IMR-90 (cell line): ENCODE data around the gene IDI2. TPM values are rescaled to one million over a fixed set of nuclear protein-coding genes. Genes with fewer than 3 reads are reported as not detected.

ENCODE experiments used
- ATAC-seq: fragments of 200-7000 bp; cut with Tn5 transposase; 2 replicates; pipeline ENCODE4 v1.9.1; 2020; ENCODE audit warnings: low read depth, mild to moderate bottlenecking, moderate library complexity
- BruUV-seq: library from RNA; stranded (reverse); fragments of 400-500 nt; replicated peaks from 2 replicates; lab custom pipeline; 2021; lab: Mats Ljungman, UMichigan
- CTCF ChIA-PET: fragments of 300-600 bp; formaldehyde crosslinking; extraction: SDS; loops from one replicate; lab custom pipeline; 2021; ENCODE audit warnings: antibody characterized with exemption; lab: Yijun Ruan, JAX
- POLR2A ChIA-PET: fragments of 300-600 bp; sonication (Branson Sonifier 250); formaldehyde crosslinking; loops from one replicate; lab custom pipeline; 2022; ENCODE audit warnings: antibody characterized with exemption; ENCODE audit not compliant: unreplicated experiment; lab: Charles Lee
- DNase-seq: peaks from one replicate; pipeline ENCODE4 v3.0.0; 2013
- H2AFZ ChIP-seq: replicated peaks from 2 replicates; pipeline ENCODE3; 2013; ENCODE audit warnings: low read length, mild to moderate bottlenecking; ENCODE audit not compliant: poor library complexity
- H2AK5ac ChIP-seq: 2 replicates; pipeline ENCODE4 v1.6.1; 2013; ENCODE audit warnings: low read depth, low read length, inconsistent platforms
- H2AK9ac ChIP-seq: replicated peaks from 2 replicates; pipeline ENCODE3; 2013; ENCODE audit warnings: mild to moderate bottlenecking, low read depth, low read length, moderate library complexity; ENCODE audit not compliant: poor library complexity
- H2BK120ac ChIP-seq: 2 replicates; pipeline ENCODE4 v1.6.1; 2013; ENCODE audit warnings: low read depth, low read length, inconsistent platforms
- H2BK15ac ChIP-seq: 3 replicates; pipeline ENCODE4 v1.6.1; 2013; ENCODE audit warnings: low read depth, low read length, inconsistent platforms
- H2BK20ac ChIP-seq: 2 replicates; pipeline ENCODE4 v1.6.1; 2013; ENCODE audit warnings: low read depth, mild to moderate bottlenecking, inconsistent platforms, low read length, moderate library complexity
- H2BK5ac ChIP-seq: 2 replicates; pipeline ENCODE4 v1.6.1; 2013; ENCODE audit warnings: mild to moderate bottlenecking, low read depth, low read length, inconsistent platforms; ENCODE audit not compliant: poor library complexity, severe bottlenecking
- H3K14ac ChIP-seq: replicated peaks from 2 replicates; pipeline ENCODE4 v1.6.1; 2013; ENCODE audit warnings: low read depth, low read length, inconsistent platforms
- H3K18ac ChIP-seq: 2 replicates; pipeline ENCODE4 v1.6.1; 2013; ENCODE audit warnings: low read depth, low read length, control low read depth
- H3K23ac ChIP-seq: 2 replicates; pipeline ENCODE4 v1.6.1; 2013; ENCODE audit warnings: low read depth, low read length, inconsistent platforms
- H3K27ac ChIP-seq: 2 replicates; pipeline ENCODE4 v1.5.1; 2013; ENCODE audit warnings: mild to moderate bottlenecking, control low read depth, low read length; ENCODE audit not compliant: insufficient read depth
- H3K27me3 ChIP-seq: 2 replicates; pipeline ENCODE4 v1.6.1; 2013; ENCODE audit warnings: low read length; ENCODE audit not compliant: control insufficient read depth, insufficient read depth
- H3K36me3 ChIP-seq: 2 replicates; pipeline ENCODE4 v1.6.1; 2013; ENCODE audit warnings: low read length, mixed read lengths; ENCODE audit not compliant: control insufficient read depth, insufficient read depth
- H3K4ac ChIP-seq: 2 replicates; pipeline ENCODE4 v1.6.1; 2013; ENCODE audit warnings: low read depth, low read length, inconsistent platforms
- H3K4me1 ChIP-seq: 2 replicates; pipeline ENCODE4 v1.6.1; 2013; ENCODE audit warnings: low read length, mixed read lengths; ENCODE audit not compliant: control insufficient read depth, insufficient read depth
- H3K4me2 ChIP-seq: 2 replicates; pipeline ENCODE4 v1.6.1; 2013; ENCODE audit warnings: low read depth, mild to moderate bottlenecking, control low read depth, low read length, moderate library complexity
- H3K4me3 ChIP-seq: 2 replicates; pipeline ENCODE4 v1.5.1; 2013; ENCODE audit warnings: low read depth, mild to moderate bottlenecking, control low read depth, low read length, moderate library complexity; ENCODE audit not compliant: insufficient read depth
- H3K56ac ChIP-seq: 2 replicates; pipeline ENCODE4 v1.6.1; 2013; ENCODE audit warnings: low read length, inconsistent platforms; ENCODE audit not compliant: insufficient read depth; ENCODE audit errors: extremely low read depth
- H3K79me1 ChIP-seq, 2 experiments: 2 replicates each; pipeline ENCODE4 v1.6.1; 2013; ENCODE audit warnings: low read length in 2 of 2, inconsistent platforms in 1 of 2, low read depth in 1 of 2
- H3K9ac ChIP-seq: 2 replicates; pipeline ENCODE4 v1.6.1; 2013; ENCODE audit warnings: low read depth, low read length, control low read depth
- H3K9me1 ChIP-seq: 2 replicates; pipeline ENCODE4 v1.6.1; 2013; ENCODE audit warnings: low read length, inconsistent platforms; ENCODE audit not compliant: insufficient read depth
- H3K9me3 ChIP-seq: 2 replicates; pipeline ENCODE4 v1.6.1; 2013; ENCODE audit warnings: low read length; ENCODE audit not compliant: control insufficient read depth, insufficient read depth
- H4K20me1 ChIP-seq: 2 replicates; pipeline ENCODE4 v1.6.1; 2013; ENCODE audit warnings: low read length, inconsistent platforms; ENCODE audit not compliant: insufficient read depth
- H4K5ac ChIP-seq: 2 replicates; pipeline ENCODE4 v1.6.1; 2013; ENCODE audit warnings: mild to moderate bottlenecking, low read depth, low read length, control low read depth
- H4K8ac ChIP-seq, 2 experiments: 2 replicates each; pipeline ENCODE4 v1.6.1; 2013; ENCODE audit warnings: low read depth in 2 of 2, low read length in 2 of 2, control low read depth in 1 of 2, inconsistent platforms in 1 of 2
- H4K91ac ChIP-seq: 2 replicates; pipeline ENCODE4 v1.6.1; 2013; ENCODE audit warnings: low read depth, low read length, inconsistent platforms; ENCODE audit not compliant: insufficient read depth
- BHLHE40 ChIP-seq: fragments of 150-350 bp; IDR thresholded peaks from 2 replicates; pipeline ENCODE4 v1.6.1; 2016; ENCODE audit warnings: mild to moderate bottlenecking, low read depth, low read length
- CEBPB ChIP-seq: IDR thresholded peaks from 2 replicates; pipeline ENCODE4 v1.6.1; 2012; ENCODE audit warnings: low read depth, low read length, improper control_type of control experiment
- CHD1 ChIP-seq: IDR thresholded peaks from 2 replicates; pipeline ENCODE4 v1.6.1; 2012; ENCODE audit warnings: low read depth, low read length, improper control_type of control experiment
- FOS ChIP-seq: fragments of 150-350 bp; IDR thresholded peaks from 2 replicates; pipeline ENCODE4 v1.6.1; 2016; ENCODE audit warnings: low read depth, low read length
- MAFK ChIP-seq: IDR thresholded peaks from 2 replicates; pipeline ENCODE4 v1.6.1; 2012; ENCODE audit warnings: low read depth, low read length, improper control_type of control experiment
- MAZ ChIP-seq: IDR thresholded peaks from 2 replicates; pipeline ENCODE4 v1.6.1; 2012; ENCODE audit warnings: low read depth, mild to moderate bottlenecking, low read length, improper control_type of control experiment, moderate library complexity, borderline replicate concordance
- MXI1 ChIP-seq: IDR thresholded peaks from 2 replicates; pipeline ENCODE4 v1.6.1; 2012; ENCODE audit warnings: low read depth, mild to moderate bottlenecking, low read length, moderate library complexity, borderline replicate concordance
- NFE2L2 ChIP-seq: fragments of 150-350 bp; IDR thresholded peaks from 2 replicates; pipeline ENCODE4 v1.6.1; 2016; ENCODE audit warnings: low read depth, mild to moderate bottlenecking, low read length
- POLR2A ChIP-seq: IDR thresholded peaks from 2 replicates; pipeline ENCODE4 v1.6.1; 2012; ENCODE audit warnings: mild to moderate bottlenecking, low read depth, low read length
- RAD21 ChIP-seq: IDR thresholded peaks from 2 replicates; pipeline ENCODE4 v1.6.1; 2012; ENCODE audit warnings: low read length, improper control_type of control experiment
- RCOR1 ChIP-seq: IDR thresholded peaks from 2 replicates; pipeline ENCODE4 v1.6.1; 2012; ENCODE audit warnings: mild to moderate bottlenecking, low read length, improper control_type of control experiment; ENCODE audit not compliant: insufficient replicate concordance
- SMC3 ChIP-seq: fragments of 150-350 bp; IDR thresholded peaks from 2 replicates; pipeline ENCODE4 v1.6.1; 2016; ENCODE audit warnings: low read depth, mild to moderate bottlenecking, antibody characterized with exemption, low read length, moderate library complexity
- dilution Hi-C: fragments of 300-500 bp; cut with HindIII; formaldehyde crosslinking; loops from one replicate; pipeline ENCODE4 v1.14.3; 2018; ENCODE audit warnings: low sequenced_read_pairs; ENCODE audit not compliant: unreplicated experiment
- in situ Hi-C: fragments of 300-500 bp; cut with MboI; formaldehyde crosslinking; loops from 3 replicates; pipeline ENCODE4 v1.14.3; 2019; ENCODE audit warnings: low sequenced_read_pairs, inconsistent platforms, mixed read lengths
- intact Hi-C: fragments of 100-400 bp; cut with micrococcal nuclease; formaldehyde crosslinking; loops from 2 replicates; pipeline ENCODE4 v1.10.0; 2022
- polyA plus RNA-seq, 3 experiments: library from polyadenylated mRNA; depleted of rRNA; stranded (reverse); fragments of >200 nt; gene quantifications; 2 replicates each; pipeline ENCODE4 v1.2.3, GENCODE V29; 2012; ENCODE audit warnings: low replicate concordance in 1 of 3
- total RNA-seq: library from RNA; depleted of rRNA; stranded (reverse); fragments of >200 nt; gene quantifications from 2 replicates; pipeline ENCODE4 v1.2.3, GENCODE V29; 2012
- TF ChIP-seq, protein P1 (sequence below): conservative IDR thresholded peaks from 2 replicates; pipeline ENCODE4 v1.5.1; 2012; ENCODE audit warnings: mild to moderate bottlenecking, low read depth, low read length, improper control_type of control experiment
- TF ChIP-seq, protein P2 (sequence below): fragments of 150-350 bp; IDR thresholded peaks from 2 replicates; pipeline ENCODE4 v1.6.1; 2016; ENCODE audit warnings: low read depth, mild to moderate bottlenecking, low read length, moderate library complexity, borderline replicate concordance

Gene IDI2
- total and polyA plus RNA-seq, 2 of the 4 experiments (the other 2 are of a cell fraction): not detected

GRCh38 chr10:992871-993270 lies 32.8 kb downstream of the IDI2 start:
- Histone ChIP-seq H3K23ac (no peak overlapping the region), H2BK5ac (no peak overlapping the region), H2AFZ (no peak overlapping the region), H3K27me3 (no peaks in the 10 kb centered on the region), H3K9ac (no peak overlapping the region), H3K36me3 (peaks cover 34% of the 10 kb centered on the region), H3K79me1 (peaks cover 42 to 47% of the 10 kb centered on the region in 2 experiments), H3K4ac (no peak overlapping the region), H4K5ac (no peak overlapping the region), H2BK120ac (no peak overlapping the region), H3K14ac (no peak overlapping the region), H2BK15ac (no peak overlapping the region), H4K91ac (no peak overlapping the region), H3K27ac (no peak overlapping the region), H3K18ac (no peak overlapping the region), H3K4me3 (no peak overlapping the region), H3K56ac (no peak overlapping the region), H2AK5ac (no peak overlapping the region), H2AK9ac (no peak overlapping the region), H3K4me1 (peaks cover 4% of the 10 kb centered on the region; the same call in 1 of the 2 replicates), H4K20me1 (peaks cover 46% of the 10 kb centered on the region), H4K8ac (no peak overlapping the region), H3K9me1 (peaks cover 10% of the 10 kb centered on the region), H3K4me2 (no peak overlapping the region), H2BK20ac (no peak overlapping the region), H3K9me3 (no peaks in the 10 kb centered on the region)
- POLR2A ChIA-PET: no interaction called here
- TF ChIP-seq POLR2A (no peak), MXI1 (no peak), CHD1 (no peak), MAZ (no peak), RCOR1 (no peak), CEBPB (no peak), MAFK (no peak), FOS (no peak), RAD21 (no peak), BHLHE40 (no peak), NFE2L2 (no peak), SMC3 (no peak)
- TF ChIP-seq, protein P1, sequence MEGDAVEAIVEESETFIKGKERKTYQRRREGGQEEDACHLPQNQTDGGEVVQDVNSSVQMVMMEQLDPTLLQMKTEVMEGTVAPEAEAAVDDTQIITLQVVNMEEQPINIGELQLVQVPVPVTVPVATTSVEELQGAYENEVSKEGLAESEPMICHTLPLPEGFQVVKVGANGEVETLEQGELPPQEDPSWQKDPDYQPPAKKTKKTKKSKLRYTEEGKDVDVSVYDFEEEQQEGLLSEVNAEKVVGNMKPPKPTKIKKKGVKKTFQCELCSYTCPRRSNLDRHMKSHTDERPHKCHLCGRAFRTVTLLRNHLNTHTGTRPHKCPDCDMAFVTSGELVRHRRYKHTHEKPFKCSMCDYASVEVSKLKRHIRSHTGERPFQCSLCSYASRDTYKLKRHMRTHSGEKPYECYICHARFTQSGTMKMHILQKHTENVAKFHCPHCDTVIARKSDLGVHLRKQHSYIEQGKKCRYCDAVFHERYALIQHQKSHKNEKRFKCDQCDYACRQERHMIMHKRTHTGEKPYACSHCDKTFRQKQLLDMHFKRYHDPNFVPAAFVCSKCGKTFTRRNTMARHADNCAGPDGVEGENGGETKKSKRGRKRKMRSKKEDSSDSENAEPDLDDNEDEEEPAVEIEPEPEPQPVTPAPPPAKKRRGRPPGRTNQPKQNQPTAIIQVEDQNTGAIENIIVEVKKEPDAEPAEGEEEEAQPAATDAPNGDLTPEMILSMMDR: no peak
- TF ChIP-seq, protein P2, sequence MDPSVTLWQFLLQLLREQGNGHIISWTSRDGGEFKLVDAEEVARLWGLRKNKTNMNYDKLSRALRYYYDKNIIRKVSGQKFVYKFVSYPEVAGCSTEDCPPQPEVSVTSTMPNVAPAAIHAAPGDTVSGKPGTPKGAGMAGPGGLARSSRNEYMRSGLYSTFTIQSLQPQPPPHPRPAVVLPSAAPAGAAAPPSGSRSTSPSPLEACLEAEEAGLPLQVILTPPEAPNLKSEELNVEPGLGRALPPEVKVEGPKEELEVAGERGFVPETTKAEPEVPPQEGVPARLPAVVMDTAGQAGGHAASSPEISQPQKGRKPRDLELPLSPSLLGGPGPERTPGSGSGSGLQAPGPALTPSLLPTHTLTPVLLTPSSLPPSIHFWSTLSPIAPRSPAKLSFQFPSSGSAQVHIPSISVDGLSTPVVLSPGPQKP: no peak
- dilution Hi-C loops: no loop called here
- CTCF ChIA-PET: no interaction called here
- DNase-seq: no peak
- in situ Hi-C loops: no loop called here
- no TSS peak for BruUV-seq
- intact Hi-C loops: no loop called here
- ATAC-seq: no peak
